HG03139 (cell line): ENCODE data around the gene SBNO2.

Experiments
- ATAC-seq: cut with Tn5 transposase; IDR thresholded peaks from one replicate; pipeline ENCODE4 v1.9.1; 2021; ENCODE audit not compliant: unreplicated experiment

SBNO2 gene

DNA sequence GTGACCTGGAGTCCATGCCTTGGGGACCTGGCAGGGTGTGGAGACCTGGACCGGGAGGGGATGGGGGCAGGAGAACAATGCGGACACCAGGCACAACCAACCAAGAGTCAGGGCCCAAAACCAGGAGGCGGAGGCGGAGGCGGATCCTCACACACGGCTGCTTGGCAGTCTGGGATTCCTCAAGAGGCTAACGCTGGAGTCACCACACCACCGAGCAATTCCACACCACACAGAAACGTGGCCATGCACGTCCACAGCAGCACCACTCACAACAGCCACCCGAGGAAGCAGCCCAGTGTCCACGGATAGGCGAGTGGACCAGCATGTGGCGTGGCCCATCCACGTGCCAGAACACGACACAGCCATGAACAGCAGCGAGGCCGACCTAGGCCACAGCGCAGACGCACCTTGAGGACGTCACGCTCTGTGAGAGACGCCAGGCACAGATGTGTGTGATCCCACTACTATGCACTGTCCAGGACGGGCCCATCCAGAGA is 17.7 kb downstream of the SBNO2 start:
- ATAC-seq = no peak

DNA sequence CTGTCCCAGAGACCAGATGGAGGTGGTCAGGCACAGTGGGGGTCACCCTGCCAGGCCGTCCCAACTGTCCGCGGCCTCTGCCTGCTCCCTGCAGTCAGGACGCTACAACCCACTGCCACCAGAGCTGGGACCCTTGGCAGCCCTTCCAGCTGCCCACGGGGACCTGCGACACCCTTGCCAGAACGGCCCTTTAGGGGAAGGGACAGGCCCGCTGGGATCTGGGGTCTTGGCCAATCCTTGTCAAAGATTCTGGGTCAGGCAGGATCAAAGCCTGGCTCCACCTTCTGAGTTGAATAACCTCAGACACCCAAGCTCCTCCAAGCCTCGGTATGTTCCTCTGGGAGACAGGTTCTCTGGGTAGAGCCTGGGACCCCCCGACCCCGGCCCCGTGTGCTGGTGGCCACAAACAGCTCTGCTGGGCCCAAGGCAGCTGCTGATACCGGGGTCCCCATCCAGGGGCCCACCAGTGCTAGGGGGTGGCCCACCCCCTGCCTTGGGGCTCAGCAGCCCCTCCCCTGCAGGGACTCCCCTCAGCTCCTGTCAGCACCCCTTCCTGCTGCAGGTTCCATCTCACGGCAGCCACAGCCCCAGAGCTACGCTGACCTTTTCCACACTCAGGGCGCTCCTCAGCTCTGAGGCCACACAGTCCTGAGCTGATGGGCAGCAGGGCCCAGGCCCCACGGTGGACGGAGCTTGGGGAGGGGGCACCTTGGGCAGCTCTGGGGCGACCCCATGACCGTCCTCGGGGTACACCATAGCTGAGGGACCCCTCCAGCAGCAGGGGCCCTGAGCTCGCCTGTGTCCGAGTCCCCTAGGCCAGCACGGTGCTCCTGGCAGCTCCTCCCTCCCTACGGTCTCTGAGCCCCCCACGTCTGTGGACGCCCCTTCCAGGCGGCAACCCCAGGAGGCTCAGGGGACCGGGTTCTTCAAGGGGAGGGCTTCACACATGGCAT is 18.4 kb downstream of the SBNO2 start:
- ATAC-seq = no peak

DNA sequence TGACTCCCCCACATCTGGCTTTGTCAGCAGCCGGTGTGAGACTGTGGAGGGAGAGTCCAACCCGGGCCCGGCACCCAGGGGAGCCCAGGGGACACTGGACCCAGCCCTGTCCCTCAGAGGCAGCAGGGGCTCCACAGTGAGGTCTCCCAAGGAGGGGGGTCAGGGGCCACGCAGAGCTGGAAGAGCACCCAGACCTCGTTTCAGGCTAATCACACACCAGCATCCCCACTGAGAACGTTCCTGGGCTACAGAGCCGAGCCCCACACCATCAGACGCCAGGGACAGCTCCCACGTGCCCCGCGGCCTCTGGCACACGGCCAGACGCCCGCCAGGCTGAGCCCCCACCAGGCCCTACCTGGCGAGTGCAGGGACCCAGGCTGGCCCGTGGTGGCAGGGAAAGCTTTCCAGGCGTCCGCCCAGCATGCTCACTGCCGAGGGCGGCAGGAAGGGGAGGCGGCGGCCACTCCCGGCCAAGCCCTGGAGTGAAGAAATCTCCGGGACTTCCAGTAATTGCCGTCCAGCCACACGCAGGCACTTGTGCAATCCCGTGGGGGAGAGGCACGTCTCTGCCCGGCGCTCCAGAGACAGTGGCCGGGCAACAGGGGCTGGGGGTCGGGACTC is 19.2 kb downstream of the SBNO2 start:
- no peak for ATAC-seq

DNA sequence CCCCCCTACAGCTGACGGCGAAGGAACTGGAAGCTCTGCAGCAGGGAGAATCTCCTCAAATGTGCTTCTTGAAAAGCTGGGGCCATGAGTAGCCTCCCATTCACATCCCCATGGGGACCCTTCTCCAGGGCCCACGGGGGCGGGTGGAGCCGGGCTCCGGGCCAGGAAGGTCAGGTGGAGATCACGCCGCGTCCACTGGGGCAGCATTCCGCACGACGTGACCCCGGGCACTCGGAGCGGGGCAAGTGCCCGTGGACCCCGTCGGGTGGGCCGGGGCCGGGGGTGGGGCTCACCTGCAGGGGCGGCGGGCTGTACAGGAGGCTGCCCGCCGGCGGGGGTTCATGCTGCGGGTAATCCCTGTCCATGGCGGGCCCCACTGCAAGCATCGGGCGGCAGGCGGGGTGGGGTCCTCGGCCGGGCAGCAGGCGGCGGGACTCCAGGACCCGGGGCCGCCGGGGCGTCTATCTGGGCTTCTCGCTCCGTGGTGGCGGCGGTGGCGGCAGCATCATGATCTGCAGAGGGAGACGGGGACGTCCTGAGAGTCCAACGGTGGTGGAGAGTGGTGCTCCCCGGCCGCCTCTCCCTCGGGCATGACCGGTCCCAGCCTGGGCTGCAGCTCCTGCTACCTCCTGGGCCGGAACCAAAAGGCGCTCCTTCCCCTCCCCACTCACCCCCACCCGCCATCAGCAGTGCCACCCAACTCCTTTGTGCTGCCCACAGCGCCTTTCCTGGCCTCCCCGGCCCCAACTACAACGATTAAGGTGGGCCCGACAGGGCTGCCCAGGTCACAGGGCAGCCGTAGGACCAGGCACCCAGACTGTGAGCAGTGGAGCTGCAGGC is 20.0 kb downstream of the SBNO2 start:
- no peak for ATAC-seq

DNA sequence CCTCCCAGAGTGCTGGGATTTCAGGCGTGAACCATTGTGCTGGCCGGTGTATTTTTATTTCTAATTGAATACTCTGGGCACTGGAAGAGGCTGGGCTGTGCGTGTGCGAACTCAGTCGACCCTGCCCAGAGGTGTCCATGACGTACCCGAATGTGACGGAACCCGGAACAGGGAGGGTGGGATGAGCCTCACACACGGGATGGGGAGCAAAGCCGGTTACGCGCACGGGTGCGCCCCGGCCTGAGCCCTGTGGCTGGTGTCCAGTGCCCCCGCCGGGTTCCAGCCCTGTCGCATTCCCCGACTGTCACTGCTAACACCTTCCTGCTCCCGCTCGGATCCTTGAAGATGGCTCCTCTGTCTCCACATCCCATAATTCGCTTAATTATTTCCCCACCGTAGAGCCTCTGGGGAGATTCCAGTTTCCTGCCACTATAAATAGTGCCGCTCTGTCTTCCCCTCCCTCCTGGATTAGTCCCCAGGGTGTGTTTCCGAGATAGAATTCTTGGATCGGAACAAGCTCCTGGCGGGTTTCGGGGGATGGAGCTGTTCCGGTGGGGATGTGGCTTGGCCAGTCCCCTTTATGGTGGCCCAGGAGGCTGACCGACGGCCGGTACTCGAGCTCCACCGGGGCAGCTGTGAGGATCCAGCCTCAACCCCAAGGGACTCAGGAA is 22.0 kb downstream of the SBNO2 start:
- ATAC-seq = no peak

DNA sequence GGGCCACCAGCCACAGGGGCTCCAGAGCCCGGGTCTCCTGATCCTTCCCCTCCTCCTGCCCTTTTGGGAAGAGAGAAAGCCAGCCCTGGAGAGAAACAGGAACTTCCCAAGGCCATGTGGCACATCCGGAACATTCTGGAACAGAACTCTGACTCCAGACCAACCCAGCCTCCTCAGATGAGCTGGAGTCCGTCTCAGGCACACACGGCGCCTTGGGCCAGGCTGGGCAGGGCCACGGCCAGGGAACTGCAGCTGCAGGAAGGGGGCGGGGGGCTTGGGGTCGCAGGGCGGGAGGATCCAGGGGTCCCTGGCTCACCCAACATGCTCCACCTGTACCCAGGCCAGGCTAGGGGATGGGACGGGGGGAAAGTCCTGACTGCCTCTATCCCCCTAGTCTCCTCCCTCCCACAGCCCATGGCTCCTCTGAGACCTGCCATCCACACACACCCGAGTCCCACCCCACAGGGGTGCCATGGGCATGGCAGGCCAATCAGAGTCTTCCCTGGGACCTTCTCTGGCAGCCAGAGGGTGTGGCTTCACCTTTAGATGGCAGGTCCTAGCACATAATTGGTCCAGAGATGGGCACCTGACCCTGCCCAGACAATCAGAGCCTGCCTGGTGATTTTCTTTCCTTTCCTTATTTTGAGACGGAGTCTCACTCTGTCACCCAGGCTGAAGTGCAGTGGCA is 22.9 kb downstream of the SBNO2 start:
- no peak for ATAC-seq

DNA sequence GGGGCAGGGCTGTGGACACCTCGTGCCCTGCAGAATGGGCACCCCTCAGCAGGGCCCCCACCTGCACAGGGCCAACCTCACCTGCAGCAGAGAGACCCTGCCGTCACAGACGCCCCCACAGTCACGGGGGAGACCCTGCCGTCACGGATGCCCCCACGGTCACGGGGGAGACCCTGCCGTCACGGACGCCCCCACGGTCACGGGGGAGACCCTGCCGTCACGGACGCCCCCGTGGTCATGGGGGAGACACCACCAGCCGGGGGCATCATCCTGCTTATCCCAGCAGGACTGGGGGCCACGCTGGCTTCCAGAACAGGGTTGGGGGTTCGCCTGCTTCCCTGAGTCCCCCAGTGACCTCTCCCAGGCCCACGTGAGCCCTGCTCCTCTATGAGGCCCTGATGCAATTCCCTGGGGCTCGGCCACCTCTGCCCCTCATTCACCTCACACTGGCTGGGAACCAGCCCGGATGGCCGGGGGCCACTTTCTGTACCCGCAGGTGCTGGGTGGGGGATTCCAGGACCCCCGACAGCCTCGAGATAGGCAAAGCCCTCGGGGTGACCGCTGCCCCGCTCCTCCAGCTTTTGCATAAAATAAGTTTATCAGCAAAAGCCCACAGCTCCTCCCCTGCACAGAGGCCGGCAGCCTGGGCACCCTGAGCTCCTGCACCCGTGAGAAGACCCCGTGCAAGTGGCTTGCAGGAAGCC is 23.6 kb downstream of the SBNO2 start:
- no peak for ATAC-seq

DNA sequence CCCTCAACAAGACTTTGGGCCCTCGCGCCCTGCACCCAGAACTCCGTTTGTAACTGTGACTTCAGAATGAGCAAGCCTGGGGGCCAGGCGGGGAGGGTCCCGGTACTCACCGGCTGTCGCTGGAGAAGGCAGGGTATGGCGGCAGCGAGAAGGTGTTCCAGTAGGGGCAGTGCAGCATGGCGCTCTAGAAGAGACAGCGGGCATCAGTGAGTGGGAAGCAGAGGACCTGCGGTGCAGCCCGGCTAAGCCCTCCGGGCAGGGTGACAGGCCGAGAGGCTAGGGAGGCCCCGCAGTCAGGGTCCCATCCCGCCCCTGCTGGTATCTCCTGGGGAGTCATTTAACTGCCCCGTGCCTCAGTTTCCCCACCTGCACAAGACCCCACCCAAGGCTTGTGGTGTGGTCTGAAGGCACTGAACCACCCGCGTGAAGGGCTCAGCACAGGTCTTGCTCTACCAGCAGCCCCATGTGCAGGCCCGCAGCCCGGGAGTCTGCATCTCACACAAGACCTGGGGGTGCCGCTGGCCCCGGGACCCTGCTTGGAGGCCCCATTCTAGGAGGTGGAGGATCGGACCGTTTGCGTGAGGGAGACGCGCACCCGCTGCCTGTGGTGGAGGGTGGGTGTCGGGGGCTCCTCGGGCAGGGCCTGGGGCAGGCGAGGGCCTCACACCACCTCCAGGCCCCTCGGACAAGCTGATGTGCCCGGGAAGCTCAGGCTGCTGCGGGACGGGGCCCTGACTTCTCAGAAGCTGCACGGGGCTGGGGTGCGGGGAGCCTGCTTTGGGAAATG is 24.6 kb downstream of the SBNO2 start:
- no peak for ATAC-seq

DNA sequence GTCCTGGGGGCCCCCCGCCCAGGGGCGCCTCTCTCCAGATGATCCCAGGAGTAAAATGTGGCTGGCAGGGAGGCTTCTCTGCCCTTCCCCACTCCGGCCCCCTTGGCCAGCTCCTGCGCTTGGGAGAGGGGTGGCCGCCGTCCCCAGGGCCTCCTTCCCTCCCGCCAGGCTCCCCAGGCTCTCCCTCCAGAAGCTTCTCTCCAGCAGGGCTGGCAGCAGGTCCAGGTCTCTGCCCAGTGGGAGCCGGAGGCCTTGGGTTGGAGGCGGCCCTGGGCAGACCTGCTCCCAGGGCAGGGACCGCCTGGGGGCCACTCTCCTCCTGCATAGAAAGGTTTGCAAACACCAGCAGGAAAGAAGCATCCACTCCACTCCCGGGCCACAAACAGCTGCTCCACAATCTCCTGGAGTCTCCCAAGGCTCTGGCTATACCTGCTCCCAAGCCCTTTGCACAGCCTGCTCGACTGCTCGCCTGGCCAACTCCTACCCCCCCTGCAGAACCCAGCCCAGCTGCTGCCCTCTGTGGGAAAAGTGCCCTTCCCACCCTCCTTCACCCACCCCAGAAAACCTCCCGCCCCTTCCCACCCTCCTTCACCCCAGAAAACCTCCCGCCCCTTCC is 26.0 kb downstream of the SBNO2 start:
- ATAC-seq = no peak

DNA sequence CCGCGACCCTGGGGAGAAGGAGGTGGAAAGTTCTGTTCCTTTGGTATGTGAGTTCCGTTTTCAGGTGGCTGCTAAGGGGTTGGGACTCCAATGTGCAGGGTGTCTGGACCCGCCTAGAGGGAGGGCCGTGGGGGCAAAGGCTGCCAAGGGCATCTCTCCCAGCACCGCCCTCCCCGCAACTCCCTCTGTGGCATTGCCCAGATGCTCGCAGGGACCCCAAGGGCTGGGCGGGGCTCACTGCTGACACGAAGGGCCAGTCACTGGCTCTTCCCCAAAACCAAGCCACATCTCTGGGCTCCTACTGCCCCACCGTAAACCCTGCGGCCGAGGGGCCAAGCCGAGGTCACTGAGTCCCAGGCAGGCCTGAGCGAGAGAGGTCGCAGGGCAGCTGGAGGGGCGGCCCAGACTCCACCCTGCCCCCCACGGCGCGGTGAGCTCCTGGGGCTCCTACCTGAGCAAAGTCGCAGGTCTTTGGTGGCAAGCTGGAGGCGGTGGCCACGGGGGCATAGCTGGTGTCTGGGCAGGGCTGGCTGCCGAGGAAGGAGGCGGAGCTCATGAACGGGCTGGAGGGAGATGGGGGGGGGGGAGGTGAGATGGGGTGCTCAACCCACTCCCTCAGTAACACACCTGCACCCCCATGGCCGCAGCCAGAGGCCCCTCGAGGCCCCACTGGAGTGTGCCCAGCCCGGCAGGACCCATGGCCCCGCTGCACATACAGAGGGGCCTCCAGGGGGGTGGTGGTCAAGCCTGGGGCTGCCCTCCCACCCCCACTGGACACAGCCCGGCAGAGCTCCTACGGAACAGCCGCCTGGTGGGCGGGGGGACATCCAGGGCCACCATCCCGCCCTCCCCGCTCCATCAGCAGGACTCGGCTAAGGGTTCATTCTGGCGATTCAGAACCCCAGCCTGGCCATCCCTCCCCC is 26.9 kb downstream of the SBNO2 start:
- ATAC-seq = no peak

DNA sequence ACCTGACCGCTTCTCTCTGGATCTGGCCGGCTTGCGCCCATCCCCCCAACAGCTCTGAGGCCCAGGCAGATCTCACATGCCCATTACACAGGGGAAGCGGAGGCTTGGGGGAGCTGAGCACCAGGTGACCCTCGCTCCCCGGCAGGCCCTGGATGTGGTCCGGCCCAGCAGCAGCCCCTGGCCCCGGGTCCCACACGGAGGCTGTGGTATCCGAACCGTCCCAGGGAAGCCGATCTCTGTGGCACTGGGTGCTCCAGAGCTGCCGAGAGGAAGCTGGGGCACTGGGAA is 27.7 kb downstream of the SBNO2 start:
- ATAC-seq = no peak

DNA sequence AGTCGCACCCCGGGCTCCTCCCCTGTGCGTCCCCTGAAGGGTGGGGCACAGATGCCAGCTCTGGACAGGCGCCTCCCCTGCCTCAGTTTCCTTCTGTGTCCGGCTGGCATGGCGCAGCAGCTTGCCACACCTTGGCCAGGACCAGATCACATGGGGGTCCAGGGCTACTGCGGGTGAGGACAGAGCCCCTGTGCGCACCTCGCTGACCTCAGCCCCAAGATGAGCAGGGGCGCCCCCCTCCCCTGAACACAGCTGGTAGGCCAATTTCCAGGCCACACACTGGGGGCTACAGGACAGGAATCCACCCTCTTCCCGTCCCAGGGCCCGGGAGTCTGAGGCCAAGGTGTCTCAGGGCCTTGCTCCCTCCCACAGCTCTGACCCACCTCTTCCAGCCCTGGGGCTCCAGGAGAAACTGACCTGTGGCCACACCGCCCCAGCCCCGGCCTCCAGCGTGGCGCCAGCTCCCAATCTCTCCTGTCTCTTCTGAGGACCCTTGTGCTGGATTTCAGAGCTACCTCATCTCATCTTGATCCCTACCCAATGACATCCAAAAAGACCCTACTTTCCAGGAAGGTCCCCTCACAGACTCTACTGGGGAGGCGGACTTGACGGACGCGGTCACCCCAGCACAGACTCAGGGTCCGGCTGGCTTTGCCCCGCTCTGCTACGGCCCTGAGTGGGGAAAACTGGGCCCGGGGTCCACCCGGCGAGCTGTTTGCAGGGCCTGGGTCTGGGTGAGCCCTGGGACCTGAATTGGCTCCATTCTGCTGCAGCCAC is 28.2 kb downstream of the SBNO2 start:
- no peak for ATAC-seq

DNA sequence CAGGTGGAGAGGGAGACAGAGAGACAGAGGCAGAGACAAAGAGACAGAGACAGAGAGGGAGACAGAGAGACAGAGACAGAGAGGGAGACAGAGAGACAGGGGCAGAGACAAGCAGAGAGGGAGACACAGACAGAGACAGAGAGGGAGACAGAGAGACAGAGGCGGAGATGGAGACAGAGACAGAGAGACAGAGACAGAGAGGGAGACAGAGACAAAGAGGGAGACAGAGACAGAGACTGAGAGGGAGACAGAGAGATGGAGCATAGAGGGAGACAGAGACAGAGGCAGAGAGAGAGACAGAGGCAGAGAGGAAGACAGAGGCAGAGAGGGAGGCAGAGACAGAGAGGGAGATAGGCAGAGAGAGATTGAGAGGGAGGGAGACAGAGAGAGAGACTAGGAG is 29.3 kb downstream of the SBNO2 start:
- no peak for ATAC-seq

DNA sequence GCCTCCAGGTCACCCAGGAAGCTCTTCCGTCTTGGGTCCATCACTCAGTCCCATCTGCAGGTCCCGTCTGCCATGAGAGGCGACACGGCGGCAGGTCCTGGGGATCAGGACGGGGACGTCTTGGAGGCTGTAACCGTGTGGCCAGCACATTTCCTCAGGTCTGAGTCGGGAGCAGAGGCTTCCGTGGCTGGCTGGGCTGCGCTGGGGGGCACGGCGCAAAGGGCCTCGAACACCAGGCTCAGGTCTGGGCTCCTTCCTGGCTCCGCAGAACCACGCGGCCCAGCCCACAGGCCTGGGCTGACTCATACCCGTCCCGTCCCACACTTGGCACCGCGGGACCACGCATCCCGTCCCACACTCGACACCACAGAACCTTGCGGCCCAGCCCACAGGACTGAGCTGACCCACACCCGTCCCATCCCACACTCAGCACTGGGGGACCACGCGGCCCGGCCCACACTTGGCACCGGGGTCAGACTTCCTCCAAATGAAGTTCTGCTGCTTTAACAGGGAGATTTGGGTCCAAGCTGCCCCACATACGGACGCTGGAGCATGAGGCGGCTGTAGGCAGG is 30.2 kb downstream of the SBNO2 start:
- ATAC-seq = no peak

DNA sequence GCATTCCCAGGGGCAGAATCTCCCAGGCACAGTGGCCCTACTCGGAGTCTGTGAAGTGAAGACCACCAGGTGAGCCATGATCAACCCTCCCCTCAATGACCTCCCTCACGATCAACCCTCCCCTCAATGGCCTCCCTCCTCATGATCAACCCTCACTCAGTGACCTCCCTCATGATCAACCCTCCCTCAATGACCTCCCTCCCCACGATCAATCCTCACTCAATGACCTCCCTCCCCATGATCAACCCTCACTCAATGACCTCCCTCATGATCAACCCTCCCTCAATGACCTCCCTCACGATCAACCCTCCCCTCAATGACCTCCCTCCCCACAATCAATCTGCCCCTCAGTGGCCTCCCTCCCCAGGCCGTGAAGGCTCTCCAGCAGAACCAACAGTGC is 32.1 kb downstream of the SBNO2 start:
- no peak for ATAC-seq

DNA sequence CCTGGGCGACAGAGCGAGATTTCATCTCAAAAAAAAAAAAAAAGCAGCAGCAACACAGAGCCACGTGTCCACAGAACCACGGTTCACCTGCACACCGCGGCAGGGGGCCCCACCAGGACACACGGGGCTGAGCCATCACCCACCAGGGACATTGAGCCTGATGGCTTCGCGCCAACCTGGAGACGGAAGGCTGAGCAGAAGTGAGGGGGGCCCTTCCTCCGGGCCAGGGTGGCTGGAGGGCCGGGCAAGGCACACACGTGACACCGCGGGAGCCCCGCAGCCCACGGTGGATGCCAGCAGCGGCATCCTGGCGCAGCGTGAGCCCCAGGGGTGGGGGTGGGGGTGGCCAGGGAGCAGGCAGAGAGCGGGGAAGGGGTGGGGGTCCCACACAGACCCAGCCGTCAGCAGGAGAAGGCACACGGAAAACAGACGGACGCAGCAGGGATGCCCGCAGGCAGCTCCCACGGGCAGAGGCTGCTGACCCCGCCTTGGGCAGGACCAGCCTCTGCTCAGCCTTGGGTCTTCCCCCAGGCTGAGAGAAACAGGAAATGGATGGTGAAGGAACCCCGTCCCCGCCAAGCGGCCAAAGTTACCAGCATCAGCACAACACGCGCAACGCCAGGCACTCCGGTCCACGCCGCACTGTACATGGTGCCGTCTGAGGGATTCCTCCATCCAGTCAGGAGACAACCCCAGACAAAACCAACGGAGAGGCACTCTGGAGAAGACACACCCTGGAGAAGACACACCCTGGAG is 33.6 kb downstream of the SBNO2 start:
- ATAC-seq = no peak
